Astrocyte (in vitro differentiated cells and primary cell): ENCODE results near the gene HES6.

Experiments used
- EZH2 ChIP-seq: IDR thresholded peaks from 2 replicates; pipeline ENCODE4 v1.6.1; 2012; ENCODE audit warnings: mild to moderate bottlenecking, low read length, inconsistent platforms; ENCODE audit not compliant: insufficient read depth
- TF ChIP-seq, protein P1 (sequence below): IDR thresholded peaks from 2 replicates; pipeline ENCODE4 v1.5.1; 2011; ENCODE audit warnings: low read depth, mild to moderate bottlenecking, inconsistent platforms, low read length, moderate library complexity; ENCODE audit not compliant: insufficient read depth

DNA sequence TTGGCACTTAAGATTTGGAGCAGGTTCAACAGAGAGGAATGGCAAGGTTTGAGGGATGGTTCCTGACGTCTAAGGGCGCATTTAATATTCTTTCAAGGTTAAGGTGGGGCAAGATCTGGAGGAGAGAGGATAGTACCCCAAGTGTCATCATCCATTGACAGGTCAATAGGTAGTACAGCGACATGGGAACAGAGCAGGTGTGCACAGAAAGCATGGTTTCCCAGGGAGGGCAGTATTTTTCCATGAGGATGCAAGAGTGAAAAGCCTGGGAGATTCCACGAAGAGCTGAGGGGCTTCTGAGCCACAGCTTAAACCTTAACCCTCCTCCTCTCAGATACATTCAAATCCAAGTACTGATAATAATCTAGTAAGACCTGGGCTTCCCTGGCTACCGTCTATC, 9.1 kb downstream of the HES6 start:
- no peak for TF ChIP-seq EZH2
- TF ChIP-seq, protein P1, sequence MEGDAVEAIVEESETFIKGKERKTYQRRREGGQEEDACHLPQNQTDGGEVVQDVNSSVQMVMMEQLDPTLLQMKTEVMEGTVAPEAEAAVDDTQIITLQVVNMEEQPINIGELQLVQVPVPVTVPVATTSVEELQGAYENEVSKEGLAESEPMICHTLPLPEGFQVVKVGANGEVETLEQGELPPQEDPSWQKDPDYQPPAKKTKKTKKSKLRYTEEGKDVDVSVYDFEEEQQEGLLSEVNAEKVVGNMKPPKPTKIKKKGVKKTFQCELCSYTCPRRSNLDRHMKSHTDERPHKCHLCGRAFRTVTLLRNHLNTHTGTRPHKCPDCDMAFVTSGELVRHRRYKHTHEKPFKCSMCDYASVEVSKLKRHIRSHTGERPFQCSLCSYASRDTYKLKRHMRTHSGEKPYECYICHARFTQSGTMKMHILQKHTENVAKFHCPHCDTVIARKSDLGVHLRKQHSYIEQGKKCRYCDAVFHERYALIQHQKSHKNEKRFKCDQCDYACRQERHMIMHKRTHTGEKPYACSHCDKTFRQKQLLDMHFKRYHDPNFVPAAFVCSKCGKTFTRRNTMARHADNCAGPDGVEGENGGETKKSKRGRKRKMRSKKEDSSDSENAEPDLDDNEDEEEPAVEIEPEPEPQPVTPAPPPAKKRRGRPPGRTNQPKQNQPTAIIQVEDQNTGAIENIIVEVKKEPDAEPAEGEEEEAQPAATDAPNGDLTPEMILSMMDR, result no peak
